HepG2 (cell line): Measurements from ENCODE around the gene SPACDR. TPM values are rescaled to one million over a fixed set of nuclear protein-coding genes. Genes with fewer than 3 reads are reported as not detected.

Experiments
- ATAC-seq: fragments of 200-7000 bp; cut with Tn5 transposase; 3 replicates; pipeline ENCODE4 v1.9.1; 2020; ENCODE audit warnings: mild to moderate bottlenecking, moderate library complexity
- BruUV-seq: library from RNA; stranded (reverse); fragments of 400-500 nt; replicated peaks from 2 replicates; lab custom pipeline; 2021; lab: Mats Ljungman, UMichigan
- CTCF ChIA-PET: fragments of 300-600 bp; formaldehyde crosslinking; extraction: SDS; loops from one replicate; lab custom pipeline; 2021; ENCODE audit warnings: low total read pairs, inconsistent platforms, low intra/inter-chr PET ratio; lab: Yijun Ruan, JAX
- POLR2A ChIA-PET: fragments of 350-600 bp; sonication (Branson Sonifier 250); formaldehyde crosslinking; loops from one replicate; lab custom pipeline; 2020; ENCODE audit warnings: antibody characterized with exemption, inconsistent platforms; lab: Yijun Ruan, JAX
- DNase-seq: peaks from one replicate; pipeline ENCODE4 v3.0.0-alpha.2; 2015; ENCODE audit warnings: low spot score
- FAIRE-seq: peaks from 3 replicates; lab custom pipeline; 2011; peaks lifted over from hg19 to GRCh38; lab: Jason Lieb, UNC
- H2AFZ ChIP-seq: one replicate; pipeline ENCODE4 v1.6.1; 2011; ENCODE audit warnings: low read length, inconsistent platforms
- H3K27ac ChIP-seq: fragments of 300-600 bp; 3 replicates; pipeline ENCODE4 v1.8.0; 2011; ENCODE audit warnings: mixed run types, mild to moderate bottlenecking, mixed read lengths, low read length, inconsistent platforms; ENCODE audit not compliant: insufficient read depth; ENCODE audit errors: extremely low read length
- H3K27me3 ChIP-seq, 2 experiments: fragments of 200-600 bp in 1 of 2; 2 replicates in 1 of 2; 3 replicates in 1 of 2; pipeline versions ENCODE4 v1.6.0 to v1.8.0; 2011; ENCODE audit warnings: low read length in 2 of 2, mild to moderate bottlenecking in 2 of 2, moderate library complexity in 2 of 2, inconsistent platforms in 1 of 2; ENCODE audit not compliant: insufficient read depth in 2 of 2, control insufficient read depth in 1 of 2
- H3K36me3 ChIP-seq, 2 experiments: fragments of 200-600 bp in 1 of 2; replicated peaks in 1 of 2; 2 replicates in 1 of 2; 3 replicates in 1 of 2; pipeline versions ENCODE4 v1.5.1 to v1.8.0; 2011; ENCODE audit warnings: low read length in 2 of 2, inconsistent platforms in 1 of 2; ENCODE audit not compliant: insufficient read depth in 2 of 2, control insufficient read depth in 1 of 2
- H3K4me1 ChIP-seq: 2 replicates; pipeline ENCODE4 v1.5.1; 2012; ENCODE audit warnings: low read length, inconsistent platforms; ENCODE audit not compliant: insufficient read depth
- H3K4me2 ChIP-seq: 2 replicates; pipeline ENCODE4 v1.6.0; 2011; ENCODE audit warnings: low read depth, low read length, inconsistent platforms
- H3K4me3 ChIP-seq, 3 experiments: fragments of 200-600 bp in 1 of 3; sonication (generic), shearing (Covaris generic) in 1 of 3; replicated peaks in 1 of 3; 2 replicates each; pipeline ENCODE4 v1.5.1; 2011 to 2016; ENCODE audit warnings: low read length in 3 of 3, inconsistent platforms in 2 of 3, low read depth in 2 of 3, mild to moderate bottlenecking in 2 of 3, control low read depth in 1 of 3, mixed read lengths in 1 of 3; ENCODE audit not compliant: insufficient read depth in 1 of 3
- H3K79me2 ChIP-seq: one replicate; pipeline ENCODE4 v1.6.1; 2011; ENCODE audit warnings: low read length, inconsistent platforms; ENCODE audit not compliant: insufficient read depth
- H3K9ac ChIP-seq: 2 replicates; pipeline ENCODE4 v1.6.0; 2011; ENCODE audit warnings: mild to moderate bottlenecking, low read depth, low read length, inconsistent platforms; ENCODE audit not compliant: insufficient read depth
- H3K9me3 ChIP-seq: 2 replicates; pipeline ENCODE4 v1.5.1; 2012; ENCODE audit warnings: mild to moderate bottlenecking, low read length
- H4K20me1 ChIP-seq: 2 replicates; pipeline ENCODE4 v1.6.0; 2011; ENCODE audit warnings: inconsistent platforms, mild to moderate bottlenecking, low read length, moderate library complexity; ENCODE audit not compliant: insufficient read depth
- CENPBD1 ChIP-seq: sonication (generic); formaldehyde crosslinking; IDR thresholded peaks from 2 replicates; pipeline ENCODE4 v1.8.0; 2022; ENCODE audit warnings: missing genetic modification reagents, low read depth, mild to moderate bottlenecking, borderline replicate concordance
- ELF1 ChIP-seq: sonication (generic); formaldehyde crosslinking; IDR thresholded peaks from 2 replicates; pipeline ENCODE4 v1.4.0; 2020; ENCODE audit warnings: missing genetic modification reagents
- GABPB1 ChIP-seq: IDR thresholded peaks from 2 replicates; pipeline ENCODE4 v1.6.1; 2016; ENCODE audit warnings: mild to moderate bottlenecking, missing genetic modification reagents, moderate library complexity, missing compliant biosample characterization
- PHF21A ChIP-seq: sonication (generic); formaldehyde crosslinking; IDR thresholded peaks from 2 replicates; pipeline ENCODE4 v1.5.0; 2020; ENCODE audit warnings: mild to moderate bottlenecking, missing genetic modification reagents
- SMAD1 ChIP-seq: sonication (generic); formaldehyde crosslinking; IDR thresholded peaks from 2 replicates; pipeline ENCODE4 v1.4.0; 2020; ENCODE audit warnings: missing genetic modification reagents, low read depth, mild to moderate bottlenecking, borderline replicate concordance
- TFAP4 ChIP-seq: sonication (generic); IDR thresholded peaks from 2 replicates; pipeline ENCODE4 v1.6.1; 2016; ENCODE audit warnings: low read depth, borderline replicate concordance
- ZNF687 ChIP-seq: sonication (generic); formaldehyde crosslinking; IDR thresholded peaks from 2 replicates; pipeline ENCODE4 v1.5.1; 2020; ENCODE audit warnings: mild to moderate bottlenecking, missing genetic modification reagents, moderate library complexity
- ZNF770 ChIP-seq: sonication (generic); formaldehyde crosslinking; IDR thresholded peaks from 2 replicates; pipeline ENCODE4 v1.5.0; 2020; ENCODE audit warnings: mild to moderate bottlenecking, missing genetic modification reagents
- WGBS: methylation state at CpG from one replicate; pipeline ENCODE4 v1.1.6; 2017; ENCODE audit warnings: low lambda C conversion rate; 5-methylcytosine and 5-hydroxymethylcytosine counted together
- in situ Hi-C: cut with HindIII; loops from 2 replicates; pipeline ENCODE4 v1.10.0; 2017; ENCODE audit warnings: low pct_unique_long_range_greater_than_20kb; ENCODE audit not compliant: extremely low pct_ligation_motif_present
- intact Hi-C: fragments of 100-400 bp; cut with micrococcal nuclease; formaldehyde crosslinking; loops from one replicate; pipeline ENCODE4 v1.10.0; 2022; ENCODE audit not compliant: unreplicated experiment
- polyA plus RNA-seq, 8 experiments: library from polyadenylated mRNA; depleted of rRNA in 3 of 8; stranded (reverse) in 7 of 8; unstranded in 1 of 8; fragments of >200 nt; fragmentation: Illumina TruSeq in 4 of 8; extraction: Trizol in 4 of 8; gene quantifications; 2 replicates each; pipeline versions ENCODE4 v1.2.1 to v1.2.3, GENCODE V29; 2011 to 2016; ENCODE audit warnings: low read depth in 4 of 8, missing spikeins in 1 of 8, mixed read lengths in 1 of 8; ENCODE audit not compliant: insufficient read depth in 1 of 8
- total RNA-seq, 5 experiments: library from RNA; depleted of rRNA; stranded (reverse); fragments of >200 nt; fragmentation: Illumina TruSeq; extraction: Trizol; gene quantifications; 2 replicates each; pipeline ENCODE4 v1.2.3, GENCODE V29; 2016; ENCODE audit warnings: low read depth in 1 of 5

SPACDR gene
- total and polyA plus RNA-seq, 2 of the 13 experiments (the other 11 are each of a cell fraction or from before 2014, with no cell fraction given): 0.41 TPM; not detected in 1

DNA sequence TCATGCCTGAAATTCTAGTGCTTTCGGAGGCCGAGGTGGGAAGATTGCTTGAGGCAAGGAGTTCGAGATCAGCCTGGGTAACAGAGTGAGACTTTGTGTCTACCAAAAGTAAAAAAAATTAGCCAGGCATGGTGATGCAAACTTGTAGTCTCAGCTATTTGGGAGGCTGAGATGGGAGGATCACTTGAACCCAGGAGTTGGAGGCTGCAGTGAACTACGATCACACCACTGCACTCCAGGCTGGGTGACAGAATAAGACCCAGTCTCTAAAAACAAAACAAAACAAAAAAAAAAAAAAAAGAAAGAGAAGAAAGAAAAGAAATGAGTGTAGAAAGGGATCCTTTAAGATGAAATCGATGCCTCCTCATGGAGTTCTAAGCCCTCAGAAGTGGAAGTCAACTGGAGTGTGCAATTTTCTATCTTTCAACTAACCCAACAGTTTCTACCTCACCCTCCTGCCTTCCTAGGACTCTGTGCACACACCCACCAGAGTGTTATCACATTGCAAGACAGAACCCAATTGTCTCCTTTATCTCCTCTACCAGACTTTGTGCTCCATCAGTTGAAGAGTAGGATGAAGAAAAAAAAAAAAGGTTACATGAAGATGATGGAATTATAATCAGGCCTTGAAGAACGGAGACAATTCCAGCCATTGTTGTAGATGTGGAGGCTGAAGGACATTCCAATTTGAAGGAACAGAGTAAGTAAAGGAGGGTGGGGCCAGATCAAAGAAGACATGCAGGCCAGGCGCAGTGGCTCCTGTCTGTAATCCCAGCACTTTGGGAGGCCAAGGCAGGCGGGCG is 46.6 kb upstream of the SPACDR start:
- H3K27ac ChIP-seq: no peak overlapping the region
- no peaks in the 10 kb centered on the region for H3K9me3 ChIP-seq
- no peaks in the 10 kb centered on the region for H4K20me1 ChIP-seq
- H3K4me3 ChIP-seq: no peak overlapping the region
- H3K36me3 ChIP-seq: no peaks in the 10 kb centered on the region
- CTCF ChIA-PET: no interaction called here
- no peaks in the 10 kb centered on the region for H3K27me3 ChIP-seq
- in situ Hi-C loops: no loop called here
- H3K9ac ChIP-seq: no peak overlapping the region
- WGBS: 58% methylated on average over 9 of the region's 9 CpGs
- intact Hi-C loops: no loop called here
- ATAC-seq (no peak), DNase-seq (no peak), FAIRE-seq (no peak)
- peaks cover 28% of the 10 kb centered on the region for H3K4me1 ChIP-seq
- H2AFZ ChIP-seq: no peak overlapping the region
- H3K4me2 ChIP-seq: no peak overlapping the region
- no peaks in the 10 kb centered on the region for H3K79me2 ChIP-seq
- POLR2A ChIA-PET: no interaction called here
- BruUV-seq: no TSS peak
- TF ChIP-seq CENPBD1 (no peak), ZNF770 (peak; percentile 74)

- in situ Hi-C loops: no loop called here
- Histone ChIP-seq H3K36me3 (no peaks in the 10 kb centered on the region), H3K4me1 (peaks cover 22% of the 10 kb centered on the region), H3K4me3 (no peak overlapping the region; a peak in 1 of 6 replicates), H3K9me3 (no peaks in the 10 kb centered on the region), H3K27me3 (no peaks in the 10 kb centered on the region), H3K4me2 (peak overlapping the region; percentile 47), H2AFZ (peak overlapping the region; percentile 87), H3K9ac (no peak overlapping the region), H3K79me2 (no peaks in the 10 kb centered on the region), H4K20me1 (no peaks in the 10 kb centered on the region), H3K27ac (no peak overlapping the region)
- intact Hi-C loops: no loop called here
- FAIRE-seq (no peak), DNase-seq (no peak), ATAC-seq (peak; percentile 56)
- WGBS: 11% methylated on average over 7 of the region's 15 CpGs
- ChIA-PET POLR2A (no interaction called here), CTCF (no interaction called here)
- no TSS peak for BruUV-seq
- TF ChIP-seq ELF1 (CRISPR knock-in tag): peak; percentile 52; the same call in 1 of the 2 replicates
- TF ChIP-seq SMAD1 (CRISPR knock-in tag): no peak
- peak; percentile 52 for TF ChIP-seq ZNF687 (CRISPR knock-in tag)
- peak; percentile 38; the same call in 1 of the 2 replicates for TF ChIP-seq GABPB1 (CRISPR knock-in tag)
- TF ChIP-seq PHF21A (CRISPR knock-in tag): no peak
- peak; percentile 29; the same call in 1 of the 2 replicates for TF ChIP-seq TFAP4
These were observed 45.2 kb upstream of the SPACDR start for GRCh38 chr7:100509231-100509630.
